B cell (primary cell): Measurements from ENCODE around the gene GMPPB. TPM values are rescaled to one million over a fixed set of nuclear protein-coding genes. Genes with fewer than 3 reads are reported as not detected.

Experiments used
- ATAC-seq: fragments of 200-7000 bp; cut with Tn5 transposase; one replicate; pipeline ENCODE4 v1.10.0; 2021; ENCODE audit warnings: low read depth, mild to moderate bottlenecking, moderate number of reproducible peaks, moderate library complexity
- CTCF ChIA-PET: fragments of 350-600 bp; sonication (Branson Sonifier 250); formaldehyde crosslinking; loops from one replicate; lab custom pipeline; 2021; ENCODE audit warnings: antibody characterized with exemption, inconsistent platforms; lab: Charles Lee
- POLR2A ChIA-PET: fragments of 350-600 bp; sonication (Branson Sonifier 250); formaldehyde crosslinking; loops from one replicate; lab custom pipeline; 2021; ENCODE audit warnings: antibody characterized with exemption; lab: Charles Lee
- DNase-seq: peaks from one replicate; pipeline ENCODE4 v3.0.0; 2013
- H2AFZ ChIP-seq: 2 replicates; pipeline ENCODE4 v1.6.1; 2012; ENCODE audit warnings: mild to moderate bottlenecking, low read depth, low read length; ENCODE audit not compliant: insufficient read depth, poor library complexity, severe bottlenecking
- H3K27ac ChIP-seq, 2 donors: 1 replicate in 1 of 2; 2 replicates in 1 of 2; pipeline ENCODE4 v1.5.1; 2012 to 2013; ENCODE audit warnings: low read length in 2 of 2, mild to moderate bottlenecking in 2 of 2, moderate library complexity in 1 of 2
- H3K27me3 ChIP-seq, 4 experiments: fragments of 200-600 bp in 1 of 4; sonication (generic) in 1 of 4; replicated peaks in 1 of 4; 1 replicate in 2 of 4; 2 replicates in 2 of 4; pipeline versions ENCODE4 v1.6.1 to v1.7.0; 2013 to 2016; ENCODE audit warnings: low read length in 3 of 4, mild to moderate bottlenecking in 2 of 4, mixed read lengths in 1 of 4, moderate library complexity in 1 of 4; ENCODE audit not compliant: insufficient read depth in 4 of 4, control insufficient read depth in 3 of 4; ENCODE audit errors: control extremely low read depth in 1 of 4
- H3K36me3 ChIP-seq, 2 experiments: replicated peaks in 1 of 2; 1 replicate in 1 of 2; 2 replicates in 1 of 2; pipeline versions ENCODE4 v1.6.1 to v1.7.1; 2013; ENCODE audit warnings: low read length in 1 of 2; ENCODE audit not compliant: insufficient read depth in 2 of 2, control insufficient read depth in 1 of 2; ENCODE audit errors: control extremely low read depth in 1 of 2, extremely low read depth in 1 of 2
- H3K4me1 ChIP-seq, 2 donors: fragments of 200-600 bp in 1 of 2; sonication (generic) in 1 of 2; 1 replicate in 1 of 2; 2 replicates in 1 of 2; pipeline versions ENCODE4 v1.5.1 to v1.6.1; 2013 to 2017; ENCODE audit warnings: low read length in 2 of 2; ENCODE audit not compliant: control insufficient read depth in 2 of 2, insufficient read depth in 2 of 2
- H3K4me2 ChIP-seq: replicated peaks from 2 replicates; pipeline ENCODE3; 2012; ENCODE audit warnings: mild to moderate bottlenecking, low read depth, low read length; ENCODE audit not compliant: poor library complexity, severe bottlenecking
- H3K4me3 ChIP-seq, 5 experiments: fragments of 200-600 bp in 1 of 5; sonication (generic) in 1 of 5; 1 replicate in 3 of 5; 2 replicates in 2 of 5; pipeline versions ENCODE4 v1.5.1 to v1.7.0; 2011 to 2016; ENCODE audit warnings: low read length in 4 of 5, mild to moderate bottlenecking in 4 of 5, low read depth in 2 of 5, control low read depth in 1 of 5, moderate library complexity in 1 of 5; ENCODE audit not compliant: insufficient read depth in 1 of 5; ENCODE audit errors: control extremely low read depth in 1 of 5, extremely low read depth in 1 of 5
- H3K79me2 ChIP-seq: fragments of 200-600 bp; sonication (generic); one replicate; pipeline ENCODE4 v1.6.0; 2016; ENCODE audit warnings: low read length; ENCODE audit not compliant: control insufficient read depth, insufficient read depth
- H3K9ac ChIP-seq: fragments of 200-600 bp; sonication (generic); 2 replicates; pipeline ENCODE4 v1.6.1; 2017; ENCODE audit warnings: mild to moderate bottlenecking, low read length, moderate library complexity
- H3K9me3 ChIP-seq, 3 donors: one replicate each; pipeline versions ENCODE4 v1.6.1 to v1.7.1; 2013; ENCODE audit warnings: low read length in 2 of 3; ENCODE audit not compliant: control insufficient read depth in 2 of 3, insufficient read depth in 1 of 3; ENCODE audit errors: control extremely low read depth in 1 of 3
- H4K20me1 ChIP-seq: 2 replicates; pipeline ENCODE4 v1.6.0; 2012; ENCODE audit warnings: mild to moderate bottlenecking, low read length; ENCODE audit not compliant: insufficient read depth, control insufficient read depth, poor library complexity, severe bottlenecking
- H3K27ac Mint-ChIP-seq: one replicate; pipeline ENCODE4 v1.8.0; 2021; ENCODE audit warnings: mixed read lengths
- H3K27me3 Mint-ChIP-seq: one replicate; pipeline ENCODE4 v1.8.0; 2021; ENCODE audit warnings: mixed read lengths
- H3K4me1 Mint-ChIP-seq: one replicate; pipeline ENCODE4 v1.8.0; 2021; ENCODE audit warnings: mixed read lengths
- H3K4me3 Mint-ChIP-seq: one replicate; pipeline ENCODE4 v1.8.0; 2021; ENCODE audit warnings: mixed read lengths
- H3K9me3 Mint-ChIP-seq: one replicate; pipeline ENCODE4 v1.8.0; 2022; ENCODE audit warnings: mixed read lengths; ENCODE audit not compliant: insufficient read depth
- EZH2 ChIP-seq: IDR thresholded peaks from 2 replicates; pipeline ENCODE4 v1.6.1; 2012; ENCODE audit warnings: borderline replicate concordance, low read depth, mild to moderate bottlenecking, moderate library complexity, low read length; ENCODE audit not compliant: insufficient read depth, poor library complexity, severe bottlenecking
- WGBS: methylation state at CpG from one replicate; pipeline ENCODE4 v1.1.5; 2013; ENCODE audit warnings: missing lambda C conversion rate; ENCODE audit not compliant: insufficient coverage; 5-methylcytosine and 5-hydroxymethylcytosine counted together
- intact Hi-C: fragments of 100-400 bp; cut with micrococcal nuclease; formaldehyde crosslinking; loops from one replicate; pipeline ENCODE4 v1.10.0; 2022
- polyA plus RNA-seq: library from polyadenylated mRNA; depleted of rRNA; stranded (reverse); fragments of >200 nt; gene quantifications from 2 replicates; pipeline ENCODE4 v1.2.3, GENCODE V29; 2012
- total RNA-seq, 2 donors: library from RNA; stranded (reverse); fragments of 120-200 nt in 1 of 2; gene quantifications; 1 replicate in 1 of 2; 2 replicates in 1 of 2; pipeline versions ENCODE4 v1.2.3 to v1.2.4, GENCODE V29; 2013 to 2022
- TF ChIP-seq, protein P1 (sequence below): fragments of 200-600 bp; IDR thresholded peaks from one replicate; pipeline ENCODE4 v1.8.0; 2022; ENCODE audit warnings: antibody characterized with exemption, mild to moderate bottlenecking

Gene GMPPB
- total and polyA plus RNA-seq, 2 donors (not counting 1 experiment from before 2014, with no cell fraction given) = 31.4 to 32.5 TPM

DNA sequence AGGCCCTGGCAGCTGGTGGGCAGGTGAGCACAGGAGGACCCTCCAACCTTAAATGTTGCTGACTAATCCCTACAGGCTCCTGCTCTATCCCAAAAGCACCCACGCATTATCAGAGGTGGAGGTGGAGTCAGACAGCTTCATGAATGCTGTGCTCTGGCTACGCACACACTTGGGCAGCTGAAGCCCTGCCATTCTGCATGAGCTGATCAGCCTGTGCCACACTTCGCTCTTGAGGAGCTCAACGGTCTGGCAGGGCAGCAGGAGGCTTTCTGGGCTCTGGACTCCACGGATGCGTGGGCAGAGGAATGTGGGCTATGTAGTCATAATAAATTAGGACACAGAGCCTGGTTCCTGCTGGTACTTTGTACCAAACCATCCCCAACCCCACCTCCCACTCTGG, 40.6 kb downstream of the GMPPB start:
- ATAC-seq (no peak), DNase-seq (no peak)
- WGBS = 88% methylated on average over 4 of the region's 6 CpGs
- Histone ChIP-seq H2AFZ (no peak overlapping the region), H3K9ac (no peak overlapping the region), H4K20me1 (peaks cover 19% of the 10 kb centered on the region), H3K79me2 (no peaks in the 10 kb centered on the region), H3K36me3 (peaks cover 0 to 50% of the 10 kb centered on the region in 2 experiments), H3K4me1 (peaks cover 5 to 14% of the 10 kb centered on the region in 2 donors), H3K9me3 (no peaks in the 10 kb centered on the region), H3K4me2 (no peak overlapping the region), H3K4me3 (no peak overlapping the region), H3K27ac (no peak overlapping the region), H3K27me3 (peaks cover 0 to 13% (median 0%) of the 10 kb centered on the region in 4 experiments)
- intact Hi-C loops = no loop called here
- TF ChIP-seq EZH2 = no peak
- TF ChIP-seq, protein P1, sequence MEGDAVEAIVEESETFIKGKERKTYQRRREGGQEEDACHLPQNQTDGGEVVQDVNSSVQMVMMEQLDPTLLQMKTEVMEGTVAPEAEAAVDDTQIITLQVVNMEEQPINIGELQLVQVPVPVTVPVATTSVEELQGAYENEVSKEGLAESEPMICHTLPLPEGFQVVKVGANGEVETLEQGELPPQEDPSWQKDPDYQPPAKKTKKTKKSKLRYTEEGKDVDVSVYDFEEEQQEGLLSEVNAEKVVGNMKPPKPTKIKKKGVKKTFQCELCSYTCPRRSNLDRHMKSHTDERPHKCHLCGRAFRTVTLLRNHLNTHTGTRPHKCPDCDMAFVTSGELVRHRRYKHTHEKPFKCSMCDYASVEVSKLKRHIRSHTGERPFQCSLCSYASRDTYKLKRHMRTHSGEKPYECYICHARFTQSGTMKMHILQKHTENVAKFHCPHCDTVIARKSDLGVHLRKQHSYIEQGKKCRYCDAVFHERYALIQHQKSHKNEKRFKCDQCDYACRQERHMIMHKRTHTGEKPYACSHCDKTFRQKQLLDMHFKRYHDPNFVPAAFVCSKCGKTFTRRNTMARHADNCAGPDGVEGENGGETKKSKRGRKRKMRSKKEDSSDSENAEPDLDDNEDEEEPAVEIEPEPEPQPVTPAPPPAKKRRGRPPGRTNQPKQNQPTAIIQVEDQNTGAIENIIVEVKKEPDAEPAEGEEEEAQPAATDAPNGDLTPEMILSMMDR = no peak
- CTCF ChIA-PET = interaction anchor here (0.6 kb wide), 1 partner anchor 621 kb away, joined by 3 read pairs; no protein-coding TSS in a partner anchor
- Mint-ChIP-seq H3K4me1 (peaks cover 9% of the 10 kb centered on the region), H3K27ac (no peak overlapping the region), H3K4me3 (no peak overlapping the region), H3K9me3 (no peaks in the 10 kb centered on the region), H3K27me3 (peaks cover 3% of the 10 kb centered on the region)
- POLR2A ChIA-PET = no interaction called here

DNA sequence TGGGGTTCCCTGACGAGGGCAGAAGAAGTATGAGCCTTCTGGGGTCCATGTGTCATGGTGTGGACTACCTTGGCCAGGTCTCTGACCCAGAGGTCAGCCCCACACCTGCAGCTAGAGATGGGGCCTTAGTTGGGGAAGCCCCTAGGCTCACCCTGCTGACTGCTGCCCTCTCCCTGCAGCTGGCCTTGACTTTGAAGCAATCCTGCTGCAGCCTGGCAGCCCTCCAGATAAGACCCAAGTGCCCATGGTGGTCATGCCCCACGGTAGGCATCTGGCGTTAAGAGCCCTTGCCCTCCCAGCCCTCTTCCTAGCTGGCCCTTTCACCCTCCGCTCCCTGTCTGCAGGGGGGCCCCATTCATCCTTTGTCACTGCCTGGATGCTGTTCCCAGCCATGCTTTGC, 42.2 kb downstream of the GMPPB start:
- Histone ChIP-seq H3K4me3 (no peak overlapping the region), H3K79me2 (no peaks in the 10 kb centered on the region), H4K20me1 (peaks cover 30% of the 10 kb centered on the region), H3K36me3 (peaks cover 0 to 66% of the 10 kb centered on the region in 2 experiments), H3K27me3 (peaks cover 0 to 4% (median 0%) of the 10 kb centered on the region in 4 experiments), H3K4me1 (peaks cover 0 to 8% of the 10 kb centered on the region in 2 donors), H3K9me3 (no peaks in the 10 kb centered on the region), H3K4me2 (no peak overlapping the region), H2AFZ (no peak overlapping the region), H3K9ac (no peak overlapping the region), H3K27ac (no peak overlapping the region)
- no peak overlapping the region for H3K27ac Mint-ChIP-seq
- peaks cover 5% of the 10 kb centered on the region for H3K4me1 Mint-ChIP-seq
- no peak for ATAC-seq
- no peak for DNase-seq
- no peaks in the 10 kb centered on the region for H3K9me3 Mint-ChIP-seq
- 98% methylated on average over 4 of the region's 4 CpGs for WGBS
- intact Hi-C loops = no loop called here
- POLR2A ChIA-PET = no interaction called here
- CTCF ChIA-PET = no interaction called here
- no peak for TF ChIP-seq EZH2
- TF ChIP-seq, protein P1 = no peak
- H3K4me3 Mint-ChIP-seq = no peak overlapping the region
- H3K27me3 Mint-ChIP-seq = no peaks in the 10 kb centered on the region
